ENCODE results near the gene RBM38.
"Not testable (repeated sequence)": the region's sequence is repeated elsewhere in the genome, so short reads cannot be mapped to it uniquely, and the experiment has no call there.

RBM38 gene
- total RNA-seq: 126 to 559 reads per million in 2 donors

- DNase-seq: peak; percentile 69
These were observed at the start of gene RBM38 for GRCh38 chr20:57390604-57391438. RBM38 (plus strand) TSS chr20:57391396; CDS start chr20:57391582, 186 bp downstream.

GRCh38 chr20:57341663-57342062 lies 49.5 kb upstream of the RBM38 start:
- no peak for DNase-seq

- no peak for DNase-seq
These were observed 48.4 kb upstream of the RBM38 start for GRCh38 chr20:57342829-57343228.

- peak; percentile 65 for DNase-seq
These were observed 44.7 kb upstream of the RBM38 start for GRCh38 chr20:57346477-57346876.

- no peak for DNase-seq
These were observed 43.8 kb upstream of the RBM38 start for GRCh38 chr20:57347393-57347792.

- DNase-seq: not testable (repeated sequence)
These were observed 42.8 kb upstream of the RBM38 start for GRCh38 chr20:57348200-57348921.

GRCh38 chr20:57348922-57349574 lies 42.1 kb upstream of the RBM38 start:
- DNase-seq: not testable (repeated sequence)

- no peak for DNase-seq
These were observed 41.0 kb upstream of the RBM38 start for GRCh38 chr20:57350081-57350710.

GRCh38 chr20:57350726-57351041 lies 40.5 kb upstream of the RBM38 start:
- not testable (repeated sequence) for DNase-seq

GRCh38 chr20:57351042-57351783 lies 40.0 kb upstream of the RBM38 start, which contains the start of gene RAE1:
RAE1 (plus strand) TSS chr20:57351255; CDS start chr20:57354039, 2,784 bp downstream.
- peak; percentile 87 for DNase-seq

GRCh38 chr20:57352305-57352704 lies 38.9 kb upstream of the RBM38 start:
- no peak for DNase-seq

GRCh38 chr20:57353351-57353750 lies 37.8 kb upstream of the RBM38 start:
- no peak for DNase-seq

- no peak for DNase-seq
These were observed 29.7 kb upstream of the RBM38 start for GRCh38 chr20:57361517-57361916.

GRCh38 chr20:57364451-57364850 lies 26.7 kb upstream of the RBM38 start:
- no peak for DNase-seq

GRCh38 chr20:57369596-57369995 lies 21.6 kb upstream of the RBM38 start:
- DNase-seq: no peak

GRCh38 chr20:57370316-57370715 lies 20.9 kb upstream of the RBM38 start:
- no peak for DNase-seq

GRCh38 chr20:57371363-57371762 lies 19.8 kb upstream of the RBM38 start:
- DNase-seq: no peak

- no peak for DNase-seq
These were observed 19.0 kb upstream of the RBM38 start for GRCh38 chr20:57372157-57372556.

GRCh38 chr20:57372581-57373350 lies 18.4 kb upstream of the RBM38 start:
- no peak for DNase-seq

- DNase-seq: no peak
These were observed 16.8 kb upstream of the RBM38 start for GRCh38 chr20:57374343-57374930.

Data from T-helper 9 cell (primary cell).